Heart right ventricle (tissue), 16 donors: Measurements from ENCODE around the gene KRT6B. TPM values are rescaled to one million over a fixed set of nuclear protein-coding genes. Genes with fewer than 3 reads are reported as not detected.

ENCODE experiments used
- ATAC-seq, 8 donors: fragments of 200-7000 bp; cut with Tn5 transposase; one replicate each; pipeline ENCODE4 v1.9.1; 2020; ENCODE audit warnings: mild to moderate bottlenecking in 8 of 8, moderate library complexity in 8 of 8, moderate number of reproducible peaks in 1 of 8
- DNase-seq, 2 donors: peaks; one replicate each; pipeline ENCODE4 v3.0.0-alpha.2; 2020
- H3K27ac ChIP-seq, 10 donors: fragments of 200-600 bp; sonication (generic) in 2 of 10; one replicate each; pipeline versions ENCODE4 v1.5.0 to v1.8.0; 2020 to 2022; ENCODE audit warnings: mild to moderate bottlenecking in 3 of 10
- H3K27me3 ChIP-seq, 7 donors: fragments of 200-600 bp; one replicate each; pipeline ENCODE4 v1.8.0; 2021 to 2022; ENCODE audit warnings: mild to moderate bottlenecking in 2 of 7
- H3K36me3 ChIP-seq, 9 donors: fragments of 200-600 bp; sonication (generic) in 1 of 9; one replicate each; pipeline versions ENCODE4 v1.5.0 to v1.8.0; 2020 to 2022; ENCODE audit warnings: mild to moderate bottlenecking in 2 of 9
- H3K4me1 ChIP-seq, 9 donors: fragments of 200-600 bp; sonication (generic) in 1 of 9; one replicate each; pipeline versions ENCODE4 v1.5.0 to v1.8.0; 2020 to 2022; ENCODE audit warnings: mild to moderate bottlenecking in 4 of 9
- H3K4me3 ChIP-seq, 10 donors: fragments of 200-600 bp; sonication (generic) in 2 of 10; one replicate each; pipeline versions ENCODE4 v1.5.0 to v1.8.0; 2020 to 2022; ENCODE audit warnings: mild to moderate bottlenecking in 7 of 10, moderate library complexity in 2 of 10
- H3K9me3 ChIP-seq, 11 donors: fragments of 200-600 bp in 10 of 11; sonication (generic) in 2 of 11; one replicate each; pipeline versions ENCODE4 v1.5.0 to v1.8.0; 2013 to 2022; ENCODE audit warnings: mild to moderate bottlenecking in 2 of 11, control low read depth in 1 of 11, moderate library complexity in 1 of 11
- WGBS, 2 donors: extraction: QIAGEN DNeasy Blood & Tissue Kit; methylation state at CpG; one replicate each; pipeline ENCODE4 v1.1.7; 2013; ENCODE audit warnings: inconsistent platforms in 1 of 2; 5-methylcytosine and 5-hydroxymethylcytosine counted together
- intact Hi-C, 10 donors: fragments of 100-400 bp; cut with DNase I; formaldehyde crosslinking; loops; one replicate each; pipeline versions ENCODE4 v1.11.1 to v1.14.2; 2022
- polyA plus RNA-seq, 2 donors: library from polyadenylated mRNA; stranded (reverse); fragments of 200-250 nt; gene quantifications; one replicate each; pipeline ENCODE4 v1.2.3, GENCODE V29; 2013
- total RNA-seq, 10 donors: library from RNA; stranded (reverse); fragmentation: NEBNext Ultra II Directional in 3 of 10; extraction: Animal tissue kit (Norgen Biotek cat#: 25700) in 3 of 10; gene quantifications; one replicate each; pipeline versions ENCODE4 v1.2.1 to v1.2.4, GENCODE V29; 2021 to 2023
- TF ChIP-seq, protein P1 (sequence below), 9 donors: fragments of 200-600 bp; sonication (generic) in 2 of 9; IDR thresholded peaks; one replicate each; pipeline versions ENCODE4 v1.5.0 to v1.8.0; 2021 to 2022; ENCODE audit warnings: antibody characterized with exemption in 9 of 9, mild to moderate bottlenecking in 5 of 9, moderate library complexity in 1 of 9
- donor health status: Arrhythmogenic right ventricular cardiomyopathy.
- donor health status: ischemic (EF 13 %, LVEDD 7.1; RV severe dilation, severe dysfunction).
- donor health status: healthy with polysubstance abuse.
- donor health status: DM: no; HTN: yes; CAD: no.
- donor health status: DM: no; HTN: no; CAD: no.
- donor health status: ischemic (EF 25% LVEDD 6.9; RV normal size, moderate dysfunction).
- donor health status: ischemic (EF 25% LVEDD 5.7; RV mildly dilated, moderate dysfunction).
- donor health status: healthy.
- donor health status: DM: yes; HTN: yes; CAD: no.
- donor health status: Ischemic cardiomyopathy.
- donor health status: ischemic (EF 35%, LVEDD 5.7; RV mildly dilated, moderate dysfunction).
- donor health status: nonischemic (EF 11% LVEDD 7.7; RV severe dilation, severe dysfunction).
- donor health status: DM: yes; HTN: yes; CAD: no.
- donor health status: PGD.
- donor health status: ischemic (EF 29% LVEDD 5.4; RV normal size, mild dysfunction).
- donor health status: nonischemic (EF 23%, LVEDD 6.1; RV moderate dilation, normal function).

KRT6B gene
- total and polyA plus RNA-seq, 12 donors: 0.06 TPM; not detected in 11

DNA sequence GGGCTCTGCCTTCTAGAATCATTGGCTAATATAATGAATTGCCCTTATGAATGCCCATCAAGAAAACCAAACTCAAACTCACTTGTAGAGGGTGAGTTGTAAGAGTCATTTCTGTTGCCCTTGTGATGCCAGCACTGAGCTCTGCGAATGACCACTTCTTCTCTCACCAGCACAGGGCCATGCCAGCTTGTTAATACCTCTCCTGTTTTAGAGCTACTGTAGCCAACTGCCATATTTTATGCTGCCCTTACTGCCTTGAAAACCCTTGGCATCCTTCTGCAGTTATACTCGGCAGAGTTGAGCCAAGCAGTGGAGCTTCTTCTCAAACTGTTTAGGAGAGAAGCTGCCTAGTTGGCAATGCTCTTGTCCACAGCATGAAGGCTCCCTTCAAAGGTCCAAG, 25.9 kb downstream of the KRT6B start:
- ATAC-seq (no peak), DNase-seq (no peak)
- intact Hi-C loops: no loop called here
- H3K36me3 ChIP-seq: no peaks in the 10 kb centered on the region
- H3K27ac ChIP-seq: no peak overlapping the region
- 91 to 96% methylated on average over 2 of the region's 2 CpGs for WGBS, 2 donors
- no peak overlapping the region for H3K4me3 ChIP-seq
- TF ChIP-seq, protein P1, sequence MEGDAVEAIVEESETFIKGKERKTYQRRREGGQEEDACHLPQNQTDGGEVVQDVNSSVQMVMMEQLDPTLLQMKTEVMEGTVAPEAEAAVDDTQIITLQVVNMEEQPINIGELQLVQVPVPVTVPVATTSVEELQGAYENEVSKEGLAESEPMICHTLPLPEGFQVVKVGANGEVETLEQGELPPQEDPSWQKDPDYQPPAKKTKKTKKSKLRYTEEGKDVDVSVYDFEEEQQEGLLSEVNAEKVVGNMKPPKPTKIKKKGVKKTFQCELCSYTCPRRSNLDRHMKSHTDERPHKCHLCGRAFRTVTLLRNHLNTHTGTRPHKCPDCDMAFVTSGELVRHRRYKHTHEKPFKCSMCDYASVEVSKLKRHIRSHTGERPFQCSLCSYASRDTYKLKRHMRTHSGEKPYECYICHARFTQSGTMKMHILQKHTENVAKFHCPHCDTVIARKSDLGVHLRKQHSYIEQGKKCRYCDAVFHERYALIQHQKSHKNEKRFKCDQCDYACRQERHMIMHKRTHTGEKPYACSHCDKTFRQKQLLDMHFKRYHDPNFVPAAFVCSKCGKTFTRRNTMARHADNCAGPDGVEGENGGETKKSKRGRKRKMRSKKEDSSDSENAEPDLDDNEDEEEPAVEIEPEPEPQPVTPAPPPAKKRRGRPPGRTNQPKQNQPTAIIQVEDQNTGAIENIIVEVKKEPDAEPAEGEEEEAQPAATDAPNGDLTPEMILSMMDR (IDR thresholded peaks at IDR 0.05): no peak
- H3K27me3 ChIP-seq: peaks cover 0 to 32% (median 14%) of the 10 kb centered on the region in 7 donors
- peaks cover 0 to 8% (median 0%) of the 10 kb centered on the region in 9 donors for H3K4me1 ChIP-seq
- no peaks in the 10 kb centered on the region for H3K9me3 ChIP-seq

DNA sequence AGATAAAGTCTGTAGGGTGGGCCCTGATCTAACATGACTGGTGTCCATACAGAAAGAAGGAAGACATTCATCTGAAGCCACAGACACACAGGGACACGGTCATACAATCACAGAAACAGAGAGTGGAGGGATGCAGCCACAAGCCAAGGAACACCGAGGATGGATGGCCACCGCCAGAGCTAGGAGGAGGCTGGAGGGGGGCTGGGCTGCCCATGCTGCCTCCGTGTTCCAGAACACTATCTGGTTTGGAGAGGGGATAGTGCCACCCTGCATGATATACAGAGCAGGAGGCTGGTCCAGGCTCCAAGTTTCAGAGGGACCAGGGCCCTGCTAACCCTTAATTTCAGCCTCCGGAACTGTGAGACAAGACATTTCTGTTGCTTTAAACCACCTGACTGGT, 26.5 kb downstream of the KRT6B start:
- Histone ChIP-seq H3K4me3 (no peak overlapping the region), H3K27ac (no peak overlapping the region), H3K4me1 (peaks cover 0 to 8% (median 0%) of the 10 kb centered on the region in 9 donors), H3K36me3 (no peaks in the 10 kb centered on the region), H3K27me3 (peaks cover 0 to 28% (median 11%) of the 10 kb centered on the region in 7 donors), H3K9me3 (no peaks in the 10 kb centered on the region)
- 85 to 86% methylated on average over 5 of the region's 5 CpGs for WGBS, 2 donors
- ATAC-seq (no peak), DNase-seq (no peak)
- intact Hi-C loops: no loop called here
- TF ChIP-seq, protein P1 (IDR thresholded peaks at IDR 0.05): no peak

DNA sequence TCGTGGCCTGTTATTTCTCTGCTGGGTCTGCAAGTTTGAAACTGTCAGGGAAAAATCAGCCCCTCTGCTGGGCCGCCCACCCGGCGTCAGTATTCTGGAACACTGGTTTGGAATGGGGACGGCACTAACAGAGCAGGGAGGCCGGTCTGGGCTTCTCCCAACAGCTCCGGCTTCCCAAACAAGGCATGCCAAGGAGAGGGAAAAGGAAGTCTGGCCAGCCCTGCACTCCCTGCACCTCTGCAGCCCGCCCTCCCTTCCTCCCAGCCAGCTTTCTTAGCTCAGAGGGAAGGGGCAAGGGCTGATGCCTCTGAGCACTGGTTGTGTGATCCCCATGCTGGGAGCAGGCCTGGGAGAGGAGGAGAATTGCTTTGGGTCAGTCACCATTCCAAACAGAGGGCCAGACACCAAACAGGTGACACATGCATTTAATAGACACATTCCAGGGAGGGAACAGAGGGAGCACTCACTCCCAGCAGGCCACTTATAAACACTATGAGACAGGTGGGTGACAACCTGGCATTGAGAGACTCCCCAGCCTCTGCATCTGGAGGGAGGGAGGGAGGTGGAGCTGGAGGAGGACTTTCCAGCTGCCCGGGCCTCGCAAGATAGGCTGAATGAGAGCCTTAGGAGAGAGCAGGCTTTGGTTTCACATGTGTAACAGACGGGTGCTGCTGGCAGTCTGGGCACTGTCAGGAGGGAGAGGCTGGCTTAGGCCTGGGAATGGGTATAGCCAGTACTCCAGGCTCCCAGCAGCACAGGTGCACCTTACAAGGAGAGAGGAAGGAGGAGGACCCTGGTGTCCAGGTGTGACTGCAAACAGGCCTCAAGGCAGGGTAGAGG, 28.1 kb downstream of the KRT6B start:
- intact Hi-C loops: no loop called here
- Histone ChIP-seq H3K27ac (peak overlapping the region in 1 of 10 donors; percentile 9), H3K4me3 (no peak overlapping the region), H3K27me3 (peaks cover 0 to 23% (median 10%) of the 10 kb centered on the region in 7 donors), H3K4me1 (peaks cover 0 to 8% (median 0%) of the 10 kb centered on the region in 9 donors), H3K36me3 (no peaks in the 10 kb centered on the region), H3K9me3 (no peaks in the 10 kb centered on the region)
- WGBS, 2 donors: 52 to 53% methylated on average over 11 of the region's 11 CpGs
- ATAC-seq (peak in 7 of 8 donors; percentile 29 to 59 (median 33)), DNase-seq (no peak)
- TF ChIP-seq, protein P1 (IDR thresholded peaks at IDR 0.05): no peak

DNA sequence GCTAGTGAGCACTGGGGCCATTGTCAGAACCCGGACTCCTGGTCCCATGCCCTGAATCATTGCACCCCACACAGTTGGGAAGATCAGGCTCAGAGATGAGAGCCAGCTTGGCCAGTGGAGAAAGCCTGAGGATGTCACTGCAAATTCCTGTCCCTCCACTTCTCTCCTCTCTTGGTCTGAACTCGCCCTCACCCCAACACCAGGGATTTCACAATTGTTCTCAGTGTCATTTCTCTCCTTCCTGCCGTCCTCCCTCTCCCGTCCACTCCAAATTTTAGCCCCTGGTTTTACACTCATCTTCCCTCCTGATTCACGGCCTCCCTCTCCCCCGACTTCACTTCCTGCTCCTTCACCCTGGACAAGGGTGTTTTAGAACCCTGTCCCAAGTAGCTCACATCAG, 28.9 kb downstream of the KRT6B start:
- peaks cover 0 to 16% (median 10%) of the 10 kb centered on the region in 7 donors for H3K27me3 ChIP-seq
- TF ChIP-seq, protein P1 (IDR thresholded peaks at IDR 0.05): no peak
- no peaks in the 10 kb centered on the region for H3K36me3 ChIP-seq
- H3K4me3 ChIP-seq: no peak overlapping the region
- ATAC-seq: peak in 1 of 8 donors; percentile 27
- intact Hi-C loops: no loop called here
- DNase-seq: no peak
- H3K9me3 ChIP-seq: no peaks in the 10 kb centered on the region
- 60 to 68% methylated on average over 6 of the region's 6 CpGs for WGBS, 2 donors
- H3K27ac ChIP-seq: peak overlapping the region in 1 of 10 donors; percentile 9
- H3K4me1 ChIP-seq: peaks cover 0 to 8% (median 0%) of the 10 kb centered on the region in 9 donors
